GM12878 (cell line): ENCODE data around the gene LTB4R2. TPM values are rescaled to one million over a fixed set of nuclear protein-coding genes. Genes with fewer than 3 reads are reported as not detected.
A peak's percentile ranks its signal among the peaks of the same experiment; 100 is the strongest.

Experiments
- ATAC-seq: fragments of 200-7000 bp; cut with Tn5 transposase; 3 replicates; pipeline ENCODE4 v1.9.1; 2020; ENCODE audit warnings: mild to moderate bottlenecking, moderate library complexity
- BruUV-seq: library from RNA; stranded (reverse); fragments of 400-500 nt; replicated peaks from 2 replicates; lab custom pipeline; 2021; lab: Mats Ljungman, UMichigan
- CTCF ChIA-PET: fragments of 300-600 bp; sonication (Branson Sonifier 250); formaldehyde crosslinking; extraction: SDS; loops from one replicate; lab custom pipeline; 2021; ENCODE audit warnings: inconsistent platforms; lab: Yijun Ruan, JAX
- POLR2A ChIA-PET: fragments of 350-600 bp; formaldehyde crosslinking; extraction: SDS; loops from one replicate; lab custom pipeline; 2021; ENCODE audit warnings: inconsistent platforms; lab: Charles Lee
- RAD21 ChIA-PET: fragments of 300-600 bp; sonication (Branson Sonifier 250); formaldehyde crosslinking; loops from one replicate; lab custom pipeline; 2023; ENCODE audit warnings: antibody characterized with exemption; ENCODE audit not compliant: unreplicated experiment; lab: Charles Lee
- SMC1A ChIA-PET: fragments of 300-600 bp; sonication (Branson Sonifier 250); formaldehyde crosslinking; loops from one replicate; lab custom pipeline; 2023; ENCODE audit not compliant: unreplicated experiment, uncharacterized antibody; lab: Charles Lee
- DNase-seq: peaks from one replicate; pipeline ENCODE4 v3.0.0-alpha.2; 2011; ENCODE audit warnings: low read depth, low spot score
- FAIRE-seq: peaks from 3 replicates; lab custom pipeline; 2011; peaks lifted over from hg19 to GRCh38; lab: Jason Lieb, UNC
- H2AFZ ChIP-seq: 2 replicates; pipeline ENCODE4 v1.6.0; 2011; ENCODE audit warnings: low read depth, low read length, control low read depth; ENCODE audit not compliant: control insufficient read depth
- H3K27ac ChIP-seq: 2 replicates; pipeline ENCODE4 v1.5.1; 2011; ENCODE audit warnings: control low read depth; ENCODE audit not compliant: control insufficient read depth, insufficient read depth
- H3K27me3 ChIP-seq, 2 experiments: replicated peaks in 1 of 2; 2 replicates each; pipeline versions ENCODE4 v1.6.0 to v1.6.1; 2011; ENCODE audit warnings: low read length in 1 of 2; ENCODE audit not compliant: control insufficient read depth in 2 of 2, insufficient read depth in 2 of 2
- H3K36me3 ChIP-seq, 2 experiments: 2 replicates each; pipeline ENCODE4 v1.5.1; 2011; ENCODE audit warnings: low read length in 1 of 2; ENCODE audit not compliant: control insufficient read depth in 2 of 2, insufficient read depth in 2 of 2
- H3K4me1 ChIP-seq: 2 replicates; pipeline ENCODE4 v1.6.1; 2011; ENCODE audit warnings: mild to moderate bottlenecking, low read length, moderate library complexity, mixed read lengths; ENCODE audit not compliant: control insufficient read depth, insufficient read depth
- H3K4me2 ChIP-seq: 2 replicates; pipeline ENCODE4 v1.6.0; 2011; ENCODE audit warnings: control low read depth; ENCODE audit not compliant: control insufficient read depth, insufficient read depth
- H3K4me3 ChIP-seq: fragments of 200-600 bp; sonication (generic); 2 replicates; pipeline ENCODE4 v1.5.1; 2016
- H3K79me2 ChIP-seq: 2 replicates; pipeline ENCODE4 v1.6.0; 2011; ENCODE audit warnings: low read length; ENCODE audit not compliant: control insufficient read depth, insufficient read depth
- H3K9ac ChIP-seq: 2 replicates; pipeline ENCODE4 v1.8.0; 2011; ENCODE audit warnings: low read length, control low read depth, mixed read lengths; ENCODE audit not compliant: control insufficient read depth, insufficient read depth
- H3K9me3 ChIP-seq: replicated peaks from 3 replicates; pipeline ENCODE4 v1.5.1; 2011; ENCODE audit warnings: mild to moderate bottlenecking, low read length; ENCODE audit not compliant: control insufficient read depth, insufficient read depth
- H4K20me1 ChIP-seq: 2 replicates; pipeline ENCODE4 v1.6.0; 2011; ENCODE audit not compliant: control insufficient read depth, insufficient read depth
- CHD1 ChIP-seq: IDR thresholded peaks from 2 replicates; pipeline ENCODE4 v1.6.1; 2012; ENCODE audit warnings: low read depth, low read length, improper control_type of control experiment
- EP300 ChIP-seq, 2 experiments: fragments of 150-350 bp in 1 of 2; IDR thresholded peaks; 2 replicates each; pipeline ENCODE4 v1.6.1; 2011 to 2012; ENCODE audit warnings: low read depth in 2 of 2, low read length in 2 of 2, borderline replicate concordance in 1 of 2, improper control_type of control experiment in 1 of 2, inconsistent platforms in 1 of 2; ENCODE audit not compliant: control insufficient read depth in 1 of 2
- NR2C1 ChIP-seq: fragments of 450-650 bp; IDR thresholded peaks from 2 replicates; pipeline ENCODE4 v1.6.1; 2017; ENCODE audit warnings: antibody characterized with exemption, mild to moderate bottlenecking, moderate library complexity
- POLR2AphosphoS5 ChIP-seq: IDR thresholded peaks from 2 replicates; pipeline ENCODE4 v1.6.1; 2011; ENCODE audit warnings: mild to moderate bottlenecking, low read length, inconsistent platforms
- RAD21 ChIP-seq: IDR thresholded peaks from 2 replicates; pipeline ENCODE4 v1.6.1; 2011; ENCODE audit warnings: mild to moderate bottlenecking, low read depth, low read length, moderate library complexity; ENCODE audit not compliant: insufficient read depth
- SMARCA5 ChIP-seq: fragments of 450-650 bp; IDR thresholded peaks from 2 replicates; pipeline ENCODE4 v1.6.1; 2017; ENCODE audit warnings: mild to moderate bottlenecking
- SRF ChIP-seq, 2 experiments: IDR thresholded peaks; 2 replicates each; pipeline ENCODE4 v1.6.1; 2011; ENCODE audit warnings: low read depth in 2 of 2, low read length in 2 of 2, mild to moderate bottlenecking in 1 of 2, moderate library complexity in 1 of 2
- TARDBP ChIP-seq: IDR thresholded peaks from 2 replicates; pipeline ENCODE4 v1.6.1; 2016; ENCODE audit warnings: borderline replicate concordance
- WGBS: methylation state at CpG from one replicate; pipeline ENCODE4 v1.1.6; 2016; ENCODE audit warnings: low lambda C conversion rate; ENCODE audit not compliant: insufficient replicate concordance, insufficient coverage; ENCODE audit errors: missing lambda C conversion rate; 5-methylcytosine and 5-hydroxymethylcytosine counted together
- in situ Hi-C: fragments of 300-500 bp; cut with MboI; formaldehyde crosslinking; loops from 9 replicates; pipeline ENCODE4 v1.14.3; 2018; ENCODE audit warnings: mixed read lengths
- intact Hi-C: fragments of 100-400 bp; cut with micrococcal nuclease; formaldehyde crosslinking; loops from one replicate; pipeline ENCODE4 v1.14.2; 2022; ENCODE audit not compliant: unreplicated experiment
- polyA plus RNA-seq, 11 experiments: library from polyadenylated mRNA; depleted of rRNA in 4 of 11; unstranded in 6 of 11; stranded (reverse) in 5 of 11; fragments of >200 nt; fragmentation: Nextera tagmentation in 4 of 11; fragmentation: Illumina TruSeq in 1 of 11; extraction: Ambion mirVana in 4 of 11; extraction: Trizol in 1 of 11; gene quantifications; 1 replicate in 1 of 11; 2 replicates in 10 of 11; pipeline versions ENCODE4 v1.2.1 to v1.2.3, GENCODE V29; 2011 to 2016; ENCODE audit warnings: inconsistent platforms in 2 of 11, missing spikeins in 2 of 11, low read depth in 1 of 11
- total RNA-seq, 4 experiments: library from RNA; depleted of rRNA in 3 of 4; stranded (reverse); fragments of >200 nt in 3 of 4; fragmentation: Illumina TruSeq in 1 of 4; extraction: Trizol in 1 of 4; gene quantifications; 2 replicates each; pipeline versions ENCODE4 v1.2.1 to v1.2.3, GENCODE V29; 2013 to 2021
- TF ChIP-seq, protein P1 (sequence below), 3 experiments: IDR thresholded peaks in 2 of 3; conservative IDR thresholded peaks in 1 of 3; 2 replicates each; pipeline ENCODE4 v1.5.1; 2011; ENCODE audit warnings: low read depth in 3 of 3, low read length in 3 of 3, mild to moderate bottlenecking in 3 of 3, control low read depth in 2 of 3, moderate library complexity in 2 of 3, inconsistent platforms in 1 of 3, mixed read lengths in 1 of 3; ENCODE audit not compliant: control insufficient read depth in 2 of 3, insufficient read depth in 1 of 3; ENCODE audit errors: extremely low read depth in 1 of 3

Gene LTB4R2
- total and polyA plus RNA-seq, 10 of the 15 experiments (the other 5 are each of a cell fraction or from before 2014, with no cell fraction given): 0.06 to 16.0 (median 2.6) TPM

GRCh38 chr14:24273422-24273998 is 36.4 kb upstream of the LTB4R2 start:
- Histone ChIP-seq H3K79me2 (peaks cover 14% of the 10 kb centered on the region), H3K36me3 (peaks cover 0 to 7% of the 10 kb centered on the region in 2 experiments; a peak in 2 of 4 replicates), H3K4me1 (peaks cover 43% of the 10 kb centered on the region), H3K27me3 (no peaks in the 10 kb centered on the region), H2AFZ (no peak overlapping the region), H3K9ac (no peak overlapping the region), H3K4me2 (peak overlapping the region; percentile 50), H3K4me3 (0 out of 2 replicates have a peak overlapping the region, but pooled peaks have one; percentile 3), H4K20me1 (no peaks in the 10 kb centered on the region), H3K9me3 (no peaks in the 10 kb centered on the region; the same call in 2 of the 3 replicates), H3K27ac (peak overlapping the region; percentile 64)
- ChIA-PET SMC1A (interaction anchor here (0.7 to 11.8 kb wide), 13 partner anchors 11 to 193 kb away, joined by 3 to 141 read pairs (median 3); partner anchors contain the start of genes CHMP4A, DCAF11, DHRS1 and NOP9), POLR2A (interaction anchor here (0.7 to 10.9 kb wide), 10 partner anchors 10 to 157 kb away, joined by 3 to 171 read pairs (median 5); partner anchors contain the start of genes DHRS1, NOP9 and TINF2), CTCF (interaction anchor here (1.1 to 17.1 kb wide), 8 partner anchors 8 to 158 kb away, joined by 3 to 269 read pairs (median 8); partner anchors contain the start of genes CIDEB, DHRS1, IRF9 and NOP9), RAD21 (interaction anchor here (0.7 to 5.6 kb wide), 9 partner anchors 7 to 159 kb away, joined by 3 to 59 read pairs (median 6); partner anchors contain the start of genes CIDEB, DCAF11, MDP1 and NRL)
- BruUV-seq: no TSS peak
- in situ Hi-C loops (no loop called here), intact Hi-C loops (no loop called here)
- no peak for FAIRE-seq
- DNase-seq: no peak
- 55% methylated on average over 3 of the region's 3 CpGs for WGBS
- TF ChIP-seq POLR2AphosphoS5 (no peak), SMARCA5 (0 out of 2 replicates have a peak, but pooled peaks have one; percentile 50), RAD21 (no peak), NR2C1 (no peak), SRF (IDR thresholded peaks at IDR 0.05; ENCODE audit: low read depth in 2 of 2, low read length in 2 of 2) (no peak), TARDBP (no peak), EP300 (IDR thresholded peaks at IDR 0.05; ENCODE audit: borderline replicate concordance in 1 of 2, control insufficient read depth in 1 of 2, low read depth in 2 of 2, low read length in 2 of 2) (no peak), CHD1 (no peak)
- TF ChIP-seq, protein P1, sequence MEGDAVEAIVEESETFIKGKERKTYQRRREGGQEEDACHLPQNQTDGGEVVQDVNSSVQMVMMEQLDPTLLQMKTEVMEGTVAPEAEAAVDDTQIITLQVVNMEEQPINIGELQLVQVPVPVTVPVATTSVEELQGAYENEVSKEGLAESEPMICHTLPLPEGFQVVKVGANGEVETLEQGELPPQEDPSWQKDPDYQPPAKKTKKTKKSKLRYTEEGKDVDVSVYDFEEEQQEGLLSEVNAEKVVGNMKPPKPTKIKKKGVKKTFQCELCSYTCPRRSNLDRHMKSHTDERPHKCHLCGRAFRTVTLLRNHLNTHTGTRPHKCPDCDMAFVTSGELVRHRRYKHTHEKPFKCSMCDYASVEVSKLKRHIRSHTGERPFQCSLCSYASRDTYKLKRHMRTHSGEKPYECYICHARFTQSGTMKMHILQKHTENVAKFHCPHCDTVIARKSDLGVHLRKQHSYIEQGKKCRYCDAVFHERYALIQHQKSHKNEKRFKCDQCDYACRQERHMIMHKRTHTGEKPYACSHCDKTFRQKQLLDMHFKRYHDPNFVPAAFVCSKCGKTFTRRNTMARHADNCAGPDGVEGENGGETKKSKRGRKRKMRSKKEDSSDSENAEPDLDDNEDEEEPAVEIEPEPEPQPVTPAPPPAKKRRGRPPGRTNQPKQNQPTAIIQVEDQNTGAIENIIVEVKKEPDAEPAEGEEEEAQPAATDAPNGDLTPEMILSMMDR (IDR thresholded peaks at IDR 0.05 in 2 of 3, conservative IDR thresholded peaks at IDR 0.05 in 1 of 3; ENCODE audit: control insufficient read depth in 2 of 3, extremely low read depth in 1 of 3, insufficient read depth in 1 of 3, low read depth in 3 of 3, low read length in 3 of 3): peak; percentile 12 to 26 (median 13); a peak in 2 of 6 replicates
- ATAC-seq: no peak
